ENCODE results near the gene VSIG4.

GRCh38 chrX:65999029-65999562 lies 40.8 kb downstream of the VSIG4 start:
- no peak for TF ChIP-seq EZH2phosphoT487 (IDR thresholded peaks at IDR 0.05; ENCODE audit: borderline replicate concordance, low read length)
- TF ChIP-seq CTCF (conservative IDR thresholded peaks at IDR 0.05; ENCODE audit: low read depth, low read length): no peak
- no peak for TF ChIP-seq EZH2 (IDR thresholded peaks at IDR 0.05; ENCODE audit: low read length, unreplicated experiment)

All from PC-3 (cell line).